GM19438 (cell line): ENCODE data around the gene TAC3.
"Not testable (repeated sequence)": the region's sequence is repeated elsewhere in the genome, so short reads cannot be mapped to it uniquely, and the experiment has no call there.

Experiments
- ATAC-seq: cut with Tn5 transposase; IDR thresholded peaks from one replicate; pipeline ENCODE4 v1.9.1; 2021; ENCODE audit warnings: low read depth; ENCODE audit not compliant: unreplicated experiment

The TAC3 gene

GRCh38 chr12:57039016-57039798 lies 22.9 kb upstream of the TAC3 start:
- ATAC-seq: no peak

DNA sequence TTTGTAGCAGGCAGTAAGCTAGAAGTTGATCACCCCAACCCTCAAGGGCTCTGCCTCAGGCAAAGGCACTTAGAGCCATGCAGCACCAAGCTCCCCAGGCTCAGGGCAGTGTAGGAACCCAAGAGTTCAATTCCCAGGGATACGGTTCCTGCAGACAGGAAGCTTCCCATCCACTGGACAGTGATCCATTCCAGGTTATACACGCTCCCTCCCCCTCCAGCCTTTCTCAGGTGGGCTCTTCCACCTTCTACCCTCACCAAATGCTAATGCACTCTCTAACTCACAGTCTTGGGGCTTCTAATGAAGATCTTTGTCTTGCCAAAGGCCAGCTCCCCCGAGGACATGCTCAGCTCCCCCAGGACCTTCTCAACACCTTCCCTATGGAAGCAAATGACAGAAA lies 20.9 kb upstream of the TAC3 start:
- no peak for ATAC-seq

DNA sequence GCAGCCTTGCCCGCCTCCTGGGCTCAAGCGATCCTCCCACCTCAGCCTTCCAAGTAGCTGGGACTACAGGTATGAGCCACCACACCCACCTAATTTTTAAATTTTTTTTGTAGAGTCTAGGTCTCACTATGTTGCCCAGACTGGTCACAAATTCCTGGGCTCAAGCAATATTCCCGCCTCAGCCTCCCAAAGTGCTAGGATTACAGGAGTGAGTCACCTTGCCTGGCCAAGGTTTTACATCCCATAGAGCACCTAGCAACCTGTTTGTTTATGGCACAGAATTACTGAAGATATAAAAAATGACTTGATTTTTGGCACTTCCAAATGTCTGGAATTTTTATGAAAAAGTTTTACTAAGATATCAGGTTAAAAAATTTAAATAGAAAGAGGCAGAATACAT lies 17.1 kb upstream of the TAC3 start:
- ATAC-seq: no peak

DNA sequence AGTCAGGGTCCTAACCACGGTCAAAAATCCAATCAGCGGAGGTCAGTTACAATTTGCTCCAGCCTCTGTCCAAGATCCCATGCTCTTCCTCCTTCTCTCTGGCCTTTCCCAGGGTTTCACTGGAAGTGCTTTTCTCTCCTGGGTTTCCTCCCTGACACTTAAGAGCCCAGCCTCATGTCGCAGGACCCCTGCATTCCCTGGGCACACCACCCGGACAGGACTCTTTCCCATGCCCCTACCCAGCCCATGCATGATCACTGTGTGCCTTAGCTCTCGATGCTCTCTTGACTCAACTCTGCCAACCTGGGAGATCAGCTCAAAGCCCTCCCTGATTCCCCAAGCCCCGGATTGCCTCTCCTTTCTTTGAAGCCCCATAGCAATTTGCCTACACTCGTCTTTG lies 15.5 kb upstream of the TAC3 start:
- ATAC-seq: no peak

GRCh38 chr12:57031138-57031725 lies 14.9 kb upstream of the TAC3 start:
- no peak for ATAC-seq

GRCh38 chr12:57029457-57029856 lies 13.1 kb upstream of the TAC3 start:
- ATAC-seq: no peak

- ATAC-seq: no peak
Measured at GRCh38 chr12:57027805-57028153, 11.4 kb upstream of the TAC3 start.

GRCh38 chr12:57027011-57027804 lies 10.9 kb upstream of the TAC3 start:
- no peak for ATAC-seq

DNA sequence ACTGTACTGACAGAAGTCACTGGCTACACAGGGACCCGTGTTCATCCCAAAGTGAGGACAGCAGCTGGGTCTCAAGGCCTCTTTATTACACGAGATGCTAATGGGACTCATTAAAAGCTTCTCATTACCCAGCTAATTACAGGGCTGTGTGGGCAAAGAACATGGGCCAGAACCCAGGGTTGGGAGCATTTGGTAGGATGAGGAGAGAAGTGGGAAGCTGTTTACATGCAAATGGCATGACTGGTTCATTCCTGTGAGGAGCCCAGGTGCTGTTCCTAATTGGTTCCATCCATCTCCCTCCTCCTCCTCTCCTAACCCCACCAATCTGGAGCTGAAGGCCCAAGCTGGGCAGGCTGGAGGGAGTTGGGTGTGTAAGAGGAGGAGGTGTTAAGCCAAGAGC lies 8.9 kb upstream of the TAC3 start:
- ATAC-seq: no peak

- not testable (repeated sequence) for ATAC-seq
Measured at GRCh38 chr12:57022324-57022723, 6.0 kb upstream of the TAC3 start.

- ATAC-seq: no peak
Measured at GRCh38 chr12:57019983-57020719, 3.8 kb upstream of the TAC3 start.

GRCh38 chr12:57018906-57019305 lies 2.6 kb upstream of the TAC3 start:
- no peak for ATAC-seq

DNA sequence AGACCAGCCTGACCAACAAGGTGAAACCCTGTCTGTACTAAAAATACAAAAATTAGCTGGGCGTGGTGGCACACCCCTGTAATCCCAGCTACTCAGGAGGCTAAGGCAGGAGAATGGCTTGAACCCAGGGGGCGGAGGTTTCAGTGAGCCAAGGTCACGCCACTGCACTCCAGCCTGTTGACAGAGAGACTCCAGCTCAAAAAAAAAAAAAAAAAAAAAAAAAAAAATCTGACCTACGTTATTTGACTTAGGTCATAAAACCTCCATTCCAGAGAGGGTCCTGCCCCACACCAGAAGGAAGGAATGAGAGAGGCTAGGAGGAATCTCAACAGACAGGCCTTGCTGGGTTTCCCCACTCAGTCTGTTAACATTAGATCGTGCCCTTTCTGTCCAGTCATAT lies 2.0 kb upstream of the TAC3 start:
- ATAC-seq: not testable (repeated sequence)

DNA sequence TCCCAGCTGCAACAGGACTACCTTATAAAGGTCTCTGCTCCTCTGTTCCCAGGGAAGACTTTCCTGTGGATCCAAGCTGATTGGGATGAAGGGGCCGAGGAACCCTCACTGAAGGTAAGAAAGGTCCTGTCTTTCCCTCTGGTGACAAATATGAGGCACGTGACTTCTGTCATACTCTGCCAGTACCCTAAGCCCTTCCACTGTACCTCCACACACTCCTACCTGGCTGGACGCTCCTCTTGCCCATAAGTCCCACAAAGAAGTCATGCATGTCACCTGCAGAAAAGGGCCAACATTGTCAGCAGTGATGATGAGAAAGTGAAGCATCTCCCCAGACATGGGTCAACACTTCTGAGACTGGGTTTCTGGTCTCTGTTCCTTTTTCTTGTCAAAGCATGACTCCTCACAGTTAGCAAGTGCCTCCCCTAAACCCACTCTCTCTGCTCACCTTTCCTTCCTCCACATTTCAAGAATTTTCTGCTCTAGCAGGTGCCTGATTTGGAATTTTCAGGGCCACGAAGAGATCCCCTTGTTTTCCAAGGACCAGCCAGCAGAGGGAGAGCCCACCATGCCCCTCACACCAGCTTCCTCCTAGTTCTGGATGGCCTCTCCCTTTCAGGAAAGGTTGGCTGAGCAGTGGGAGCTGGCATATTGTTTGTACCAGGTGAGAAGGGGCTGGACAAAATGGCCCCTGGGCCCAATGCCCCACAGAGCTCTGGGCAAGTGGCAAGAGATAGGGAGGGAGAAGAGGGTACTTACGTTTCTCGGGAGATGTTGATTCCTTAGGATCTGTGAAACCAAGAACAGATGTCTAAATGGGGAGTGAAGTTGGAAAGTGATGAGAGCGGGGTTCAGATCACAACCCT lies 3.5 kb downstream of the TAC3 start:
- peak; percentile 76 for ATAC-seq

- ATAC-seq: no peak
Measured at GRCh38 chr12:57011438-57012424, 4.6 kb downstream of the TAC3 start.

DNA sequence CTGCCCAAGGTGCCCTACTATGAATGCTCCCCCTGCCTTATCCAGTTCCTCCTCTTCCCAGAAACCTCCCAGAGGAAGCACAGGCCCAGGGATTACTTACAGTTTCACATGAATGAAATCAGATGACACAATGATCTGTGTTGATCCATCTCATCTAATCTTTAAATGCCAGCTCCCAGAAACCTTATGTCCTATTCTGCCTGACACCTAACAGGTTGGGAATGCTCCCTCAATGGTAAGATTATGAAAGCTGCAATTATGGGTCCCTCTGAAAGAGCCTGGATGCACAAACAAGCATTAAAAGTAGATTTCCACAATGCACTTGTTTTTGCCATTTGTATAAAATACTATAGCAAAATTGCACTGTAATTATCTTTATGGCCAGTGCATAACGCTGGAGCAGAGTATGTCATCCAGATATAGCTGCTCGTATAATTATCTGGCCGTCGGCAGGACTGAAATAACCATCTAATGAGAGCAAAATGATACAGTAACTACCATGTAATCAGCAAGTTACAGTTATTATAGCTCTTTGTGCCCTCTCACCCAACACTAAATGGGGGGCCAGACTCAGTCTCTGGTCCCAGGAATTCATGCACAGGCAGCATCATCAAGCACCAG lies 5.6 kb downstream of the TAC3 start:
- ATAC-seq: no peak

- ATAC-seq: no peak
Measured at GRCh38 chr12:57009949-57010626, 6.2 kb downstream of the TAC3 start.

GRCh38 chr12:57008178-57008577 lies 8.2 kb downstream of the TAC3 start:
- ATAC-seq: no peak
